T-helper 2 cell treated with Interferon-gamma antibody and Interleukin-4, amounts not matched to agents 5 μg/mL and 100 μg/mL, for 36 hours (primary cell): ENCODE measurements around the gene FER1L5.
A peak's percentile ranks its signal among the peaks of the same experiment; 100 is the strongest.

Source experiments
- DNase-seq: peaks from one replicate; pipeline ENCODE4 v3.0.0; 2021; ENCODE audit warnings: low spot score
- H3K27ac Mint-ChIP-seq: one replicate; pipeline ENCODE4 v1.8.0; 2021; ENCODE audit warnings: mild to moderate bottlenecking, mixed read lengths
- H3K27me3 Mint-ChIP-seq: one replicate; pipeline ENCODE4 v1.8.0; 2021; ENCODE audit warnings: low read depth, mixed read lengths
- H3K36me3 Mint-ChIP-seq: one replicate; pipeline ENCODE4 v1.8.0; 2021; ENCODE audit warnings: low read depth, mixed read lengths
- H3K4me1 Mint-ChIP-seq: one replicate; pipeline ENCODE4 v1.8.0; 2021; ENCODE audit warnings: low read depth, mixed read lengths
- H3K4me3 Mint-ChIP-seq: one replicate; pipeline ENCODE4 v1.8.0; 2022; ENCODE audit warnings: mild to moderate bottlenecking, moderate library complexity, mixed read lengths
- H3K9me3 Mint-ChIP-seq: one replicate; pipeline ENCODE4 v1.8.0; 2021; ENCODE audit warnings: mixed read lengths

The FER1L5 gene

DNA sequence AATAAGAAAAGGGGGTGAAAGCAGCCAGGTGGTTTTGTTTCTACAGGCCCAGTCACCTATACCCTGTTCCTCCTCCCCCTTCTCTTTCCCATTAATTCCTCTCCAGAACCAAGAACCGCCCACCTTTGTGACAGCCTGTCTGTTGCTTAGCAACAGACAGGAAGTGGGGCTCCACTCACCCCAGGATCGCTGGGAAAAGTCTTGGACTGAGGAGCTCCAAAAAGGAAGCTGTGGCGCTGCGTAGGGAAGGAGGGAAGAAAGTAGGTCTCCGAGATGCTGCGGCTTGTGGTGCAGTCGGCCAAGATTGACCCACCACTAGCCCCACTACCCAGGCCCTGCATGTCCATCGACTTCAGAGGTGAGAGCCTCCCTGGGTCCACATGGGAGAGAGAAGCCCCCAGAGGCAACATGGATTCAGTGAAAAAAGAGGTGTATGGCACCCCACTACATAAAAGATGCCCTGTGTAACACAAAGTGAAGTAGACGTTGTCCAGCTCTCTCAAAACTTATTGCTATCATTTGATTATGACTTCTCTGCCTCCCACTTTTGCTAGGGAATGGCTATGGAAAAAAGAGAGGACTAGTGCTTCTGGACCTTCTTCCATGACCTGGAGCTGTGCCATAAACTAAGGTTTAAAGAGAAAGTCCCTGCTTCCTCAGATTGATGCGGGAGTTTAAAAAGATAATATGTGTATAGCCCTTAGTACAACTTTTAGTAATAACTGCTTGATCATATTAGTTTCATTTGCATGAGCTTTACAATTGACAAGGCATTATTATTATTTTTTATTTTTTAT is at the start of gene FER1L5:
Gene FER1L5, plus strand, starts transcription at position 201 of the 797 bp plus-strand sequence. Its CDS starts 73 bp downstream, at position 274.
- Mint-ChIP-seq H3K4me3 (no peak within 1 kb of the TSS), H3K27ac (no peak within 1 kb of the TSS), H3K27me3 (peaks cover 8% of the 10 kb centered on the region), H3K4me1 (no peaks in the 10 kb centered on the region), H3K9me3 (no peaks in the 10 kb centered on the region), H3K36me3 (no peaks in the 10 kb centered on the region)
- no peak for DNase-seq

- Mint-ChIP-seq H3K27me3 (no peaks in the 10 kb centered on the region), H3K9me3 (no peaks in the 10 kb centered on the region), H3K4me1 (peaks cover 42% of the 10 kb centered on the region), H3K36me3 (peaks cover 71% of the 10 kb centered on the region), H3K4me3 (peak overlapping the region; percentile 71), H3K27ac (peak overlapping the region; percentile 93)
- no peak for DNase-seq
Measured at GRCh38 chr2:96594282-96594681, 48.3 kb upstream of the FER1L5 start.

- Mint-ChIP-seq H3K27me3 (no peaks in the 10 kb centered on the region), H3K27ac (peak overlapping the region; percentile 93)
Measured at GRCh38 chr2:96594691-96595152, 47.8 kb upstream of the FER1L5 start.

DNA sequence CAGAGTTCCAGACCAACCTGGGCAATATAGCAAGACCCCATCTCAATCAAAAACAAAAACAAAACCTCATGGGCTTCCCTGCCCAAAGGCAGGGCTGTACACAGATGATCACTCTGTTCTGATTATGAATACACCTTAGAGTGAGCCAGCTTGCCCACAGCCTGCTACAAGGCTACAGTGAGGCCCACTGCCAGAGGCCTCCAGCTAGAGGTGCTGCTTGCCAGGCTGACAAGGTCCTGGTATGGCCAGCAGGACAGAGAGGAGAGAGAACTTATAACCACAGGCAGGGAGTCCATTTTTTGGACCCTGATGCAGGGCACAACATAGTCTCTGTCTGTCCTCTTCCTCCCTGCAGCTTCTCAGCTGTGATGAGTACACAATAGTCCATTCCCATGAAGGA is 46.0 kb upstream of the FER1L5 start:
- H3K9me3 Mint-ChIP-seq: no peaks in the 10 kb centered on the region
- DNase-seq: no peak
- H3K4me3 Mint-ChIP-seq: no peak overlapping the region
- H3K36me3 Mint-ChIP-seq: peaks cover 79% of the 10 kb centered on the region
- no peak overlapping the region for H3K27ac Mint-ChIP-seq
- peaks cover 52% of the 10 kb centered on the region for H3K4me1 Mint-ChIP-seq
- H3K27me3 Mint-ChIP-seq: no peaks in the 10 kb centered on the region

More at GRCh38 chr2:96594691-96595152, 47.8 kb upstream of the FER1L5 start:
- Mint-ChIP-seq H3K4me1 (peaks cover 40% of the 10 kb centered on the region), H3K9me3 (no peaks in the 10 kb centered on the region), H3K36me3 (peaks cover 70% of the 10 kb centered on the region), H3K4me3 (peak overlapping the region; percentile 71)
- peak; percentile 40 for DNase-seq

GRCh38 chr2:96599941-96600340 is 42.6 kb upstream of the FER1L5 start:
- Mint-ChIP-seq H3K4me1 (peaks cover 41% of the 10 kb centered on the region), H3K4me3 (no peak overlapping the region), H3K9me3 (no peaks in the 10 kb centered on the region), H3K27ac (no peak overlapping the region), H3K36me3 (peaks cover 70% of the 10 kb centered on the region), H3K27me3 (no peaks in the 10 kb centered on the region)
- DNase-seq: no peak

DNA sequence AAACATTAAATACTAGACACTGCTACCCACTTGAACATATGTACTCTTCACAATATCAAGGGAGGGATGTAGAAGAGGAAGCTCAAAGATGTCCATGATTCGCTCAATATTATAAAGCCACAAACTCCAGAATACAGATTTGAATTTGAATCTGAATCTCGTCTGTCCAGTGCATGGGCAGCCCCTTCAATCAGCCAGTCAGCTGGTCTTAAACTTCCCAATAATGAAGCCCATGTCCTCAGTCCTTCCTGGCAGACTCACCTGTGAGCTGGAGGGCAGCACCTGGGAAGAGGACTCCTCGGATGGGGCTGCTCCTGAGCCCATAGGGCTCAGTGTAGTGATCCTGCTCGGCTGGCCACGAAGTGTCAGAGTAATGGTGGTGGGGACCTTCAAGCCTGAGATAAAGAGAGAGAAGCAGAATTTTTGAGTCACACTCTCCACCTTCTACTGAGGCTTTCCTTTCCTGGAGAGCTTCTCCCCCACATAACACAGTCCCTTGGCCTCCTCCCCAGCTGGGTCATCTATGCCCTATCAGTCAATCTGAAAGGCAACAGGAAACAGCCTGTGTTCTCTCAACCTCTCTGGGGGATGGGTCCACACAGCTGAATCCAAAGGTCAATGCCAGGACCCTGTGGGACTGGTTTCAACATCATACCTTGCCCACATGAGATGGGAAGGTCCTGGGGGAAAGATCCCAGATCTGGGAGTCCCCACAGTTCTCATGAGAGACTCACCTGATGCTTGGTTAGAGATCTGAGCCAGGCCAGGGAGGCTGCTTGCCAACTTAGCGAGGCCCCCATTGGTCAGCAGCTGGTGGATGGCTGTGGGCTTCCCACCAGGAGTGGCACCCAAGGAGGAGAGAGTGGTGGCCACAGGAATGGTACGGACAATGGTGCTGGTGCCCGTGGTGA is 40.9 kb upstream of the FER1L5 start:
- Mint-ChIP-seq H3K4me1 (peaks cover 34% of the 10 kb centered on the region), H3K9me3 (no peaks in the 10 kb centered on the region), H3K27me3 (no peaks in the 10 kb centered on the region), H3K36me3 (peaks cover 76% of the 10 kb centered on the region), H3K27ac (peak overlapping the region; percentile 71), H3K4me3 (peak overlapping the region; percentile 27)
- DNase-seq: peak; percentile 50

DNA sequence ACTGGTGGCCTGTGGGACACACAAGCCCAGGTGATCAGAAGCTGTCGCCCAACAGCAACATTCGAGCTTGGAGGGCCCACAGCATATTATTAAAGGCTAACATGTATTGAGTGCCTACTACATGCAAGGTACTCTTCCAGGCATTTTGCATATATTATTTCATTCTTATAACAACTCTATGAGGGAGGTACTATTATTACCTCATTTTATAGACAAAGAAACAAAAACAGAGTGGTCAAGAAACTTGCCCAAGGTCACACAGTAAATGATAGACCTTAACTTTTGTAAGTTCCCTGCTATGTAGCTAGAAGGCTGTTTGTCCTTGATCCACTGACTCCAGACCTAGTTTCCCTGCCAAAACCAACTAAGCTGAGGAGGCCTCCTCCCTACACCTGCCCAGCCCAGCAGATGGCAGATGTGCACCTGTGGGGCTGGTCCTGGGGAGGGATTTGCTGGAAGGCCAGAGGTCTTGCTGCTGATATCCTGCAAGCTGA is 40.2 kb upstream of the FER1L5 start:
- no peak for DNase-seq
- H3K9me3 Mint-ChIP-seq: no peaks in the 10 kb centered on the region
- H3K4me3 Mint-ChIP-seq: no peak overlapping the region
- no peak overlapping the region for H3K27ac Mint-ChIP-seq
- H3K4me1 Mint-ChIP-seq: peaks cover 34% of the 10 kb centered on the region
- peaks cover 77% of the 10 kb centered on the region for H3K36me3 Mint-ChIP-seq
- no peaks in the 10 kb centered on the region for H3K27me3 Mint-ChIP-seq

GRCh38 chr2:96604104-96604503 is 38.5 kb upstream of the FER1L5 start:
- peaks cover 76% of the 10 kb centered on the region for H3K36me3 Mint-ChIP-seq

GRCh38 chr2:96608469-96609455 is 33.8 kb upstream of the FER1L5 start:
- peaks cover 6% of the 10 kb centered on the region for H3K4me1 Mint-ChIP-seq
- H3K27me3 Mint-ChIP-seq: no peaks in the 10 kb centered on the region
- H3K36me3 Mint-ChIP-seq: peaks cover 80% of the 10 kb centered on the region
- DNase-seq: no peak
- no peak overlapping the region for H3K4me3 Mint-ChIP-seq
- no peak overlapping the region for H3K27ac Mint-ChIP-seq
- no peaks in the 10 kb centered on the region for H3K9me3 Mint-ChIP-seq

More at GRCh38 chr2:96604104-96604503, 38.5 kb upstream of the FER1L5 start:
- no peak overlapping the region for H3K4me3 Mint-ChIP-seq
- DNase-seq: no peak
- H3K27me3 Mint-ChIP-seq: no peaks in the 10 kb centered on the region
- peaks cover 30% of the 10 kb centered on the region for H3K4me1 Mint-ChIP-seq
- no peaks in the 10 kb centered on the region for H3K9me3 Mint-ChIP-seq
- no peak overlapping the region for H3K27ac Mint-ChIP-seq

DNA sequence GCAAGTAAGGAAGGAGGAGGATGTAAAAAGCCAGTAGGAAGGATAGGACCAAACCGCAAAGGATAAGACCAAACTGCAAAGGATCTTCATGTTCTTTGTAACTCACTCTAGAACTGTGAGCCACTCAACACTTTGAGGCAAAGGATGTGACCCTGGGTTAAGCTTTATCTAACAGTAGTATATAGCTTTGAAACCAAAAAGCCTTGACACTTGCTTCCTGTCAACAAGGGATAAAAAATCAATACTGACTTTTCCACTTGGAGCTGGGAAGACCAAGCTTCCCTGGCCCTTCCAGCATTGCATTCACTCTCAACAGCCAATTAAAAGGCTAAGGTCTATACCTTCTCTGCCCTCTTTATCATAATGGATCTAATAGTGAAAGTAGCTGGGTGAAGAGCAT is 26.4 kb upstream of the FER1L5 start:
- H3K36me3 Mint-ChIP-seq: peaks cover 64% of the 10 kb centered on the region
- peak overlapping the region; percentile 68 for H3K4me3 Mint-ChIP-seq
- DNase-seq: no peak
- no peaks in the 10 kb centered on the region for H3K27me3 Mint-ChIP-seq
- H3K27ac Mint-ChIP-seq: peak overlapping the region; percentile 86
- no peaks in the 10 kb centered on the region for H3K9me3 Mint-ChIP-seq
- peaks cover 28% of the 10 kb centered on the region for H3K4me1 Mint-ChIP-seq

GRCh38 chr2:96616535-96616934 is 26.0 kb upstream of the FER1L5 start:
- Mint-ChIP-seq H3K27ac (peak overlapping the region; percentile 86), H3K4me1 (peaks cover 28% of the 10 kb centered on the region), H3K9me3 (no peaks in the 10 kb centered on the region), H3K36me3 (peaks cover 61% of the 10 kb centered on the region), H3K27me3 (no peaks in the 10 kb centered on the region), H3K4me3 (peak overlapping the region; percentile 68)
- no peak for DNase-seq

DNA sequence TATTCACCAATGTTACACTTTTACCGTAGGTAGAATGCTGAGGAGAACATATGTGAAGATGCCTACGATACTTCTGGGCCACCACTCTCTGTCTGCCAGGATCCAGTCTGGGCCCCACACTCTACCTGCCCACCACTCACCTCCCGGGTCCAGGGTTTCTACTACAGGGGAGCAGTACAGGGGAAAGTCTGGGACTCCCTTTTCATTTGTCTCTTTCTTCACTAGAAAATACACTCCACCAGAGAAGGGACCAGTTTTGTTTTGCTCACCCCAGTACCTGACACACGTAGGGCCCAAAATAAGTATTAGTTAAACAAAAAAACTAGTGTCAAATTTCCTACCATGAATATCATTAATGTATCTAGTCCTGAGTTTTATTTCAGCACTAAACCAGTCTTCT is 25.6 kb upstream of the FER1L5 start:
- no peaks in the 10 kb centered on the region for H3K9me3 Mint-ChIP-seq
- no peak for DNase-seq
- peaks cover 59% of the 10 kb centered on the region for H3K36me3 Mint-ChIP-seq
- H3K4me3 Mint-ChIP-seq: peak overlapping the region; percentile 68
- no peaks in the 10 kb centered on the region for H3K27me3 Mint-ChIP-seq
- H3K4me1 Mint-ChIP-seq: peaks cover 28% of the 10 kb centered on the region
- H3K27ac Mint-ChIP-seq: peak overlapping the region; percentile 86
